CD14-positive monocyte (primary cell): ENCODE measurements around the gene KRTAP3-1. TPM values are rescaled to one million over a fixed set of nuclear protein-coding genes. Genes with fewer than 3 reads are reported as not detected.

Experiments
- DNase-seq, 3 donors: peaks; one replicate each; pipeline ENCODE4 v3.0.0-alpha.2; 2011 to 2022
- H2AFZ ChIP-seq: 2 replicates; pipeline ENCODE4 v1.6.0; 2012; ENCODE audit warnings: mild to moderate bottlenecking, low read depth, low read length, inconsistent platforms; ENCODE audit not compliant: insufficient read depth, poor library complexity, severe bottlenecking
- H3K27ac ChIP-seq, 2 donors: 1 replicate in 1 of 2; 2 replicates in 1 of 2; pipeline ENCODE4 v1.5.1; 2012 to 2013; ENCODE audit warnings: low read length in 2 of 2, control low read depth in 1 of 2, inconsistent platforms in 1 of 2, low read depth in 1 of 2, mild to moderate bottlenecking in 1 of 2
- H3K27me3 ChIP-seq, 2 donors: one replicate each; pipeline versions ENCODE4 v1.6.0 to v1.6.1; 2011 to 2013; ENCODE audit warnings: low read length in 2 of 2; ENCODE audit not compliant: control insufficient read depth in 2 of 2, insufficient read depth in 2 of 2
- H3K36me3 ChIP-seq, 2 donors: replicated peaks in 1 of 2; 1 replicate in 1 of 2; 2 replicates in 1 of 2; pipeline versions ENCODE4 v1.5.1 to v1.6.1; 2012 to 2013; ENCODE audit warnings: low read length in 2 of 2, control low read depth in 1 of 2, inconsistent platforms in 1 of 2, mild to moderate bottlenecking in 1 of 2; ENCODE audit not compliant: insufficient read depth in 2 of 2, control insufficient read depth in 1 of 2
- H3K4me1 ChIP-seq, 2 donors: 1 replicate in 1 of 2; 2 replicates in 1 of 2; pipeline versions ENCODE4 v1.5.1 to v1.6.1; 2012 to 2013; ENCODE audit warnings: low read length in 2 of 2, control low read depth in 1 of 2, inconsistent platforms in 1 of 2, mild to moderate bottlenecking in 1 of 2, moderate library complexity in 1 of 2; ENCODE audit not compliant: insufficient read depth in 2 of 2, control insufficient read depth in 1 of 2
- H3K4me2 ChIP-seq: replicated peaks from 2 replicates; pipeline ENCODE3; 2012; ENCODE audit warnings: low read length, moderate library complexity, mild to moderate bottlenecking; ENCODE audit not compliant: poor library complexity, severe bottlenecking; ENCODE audit errors: extremely low read depth
- H3K4me3 ChIP-seq, 3 experiments: fragments of 200-600 bp in 1 of 3; sonication (generic) in 1 of 3; replicated peaks in 1 of 3; 1 replicate in 2 of 3; 2 replicates in 1 of 3; pipeline ENCODE4 v1.5.1; 2011 to 2013; ENCODE audit warnings: low read length in 3 of 3, mild to moderate bottlenecking in 3 of 3, control low read depth in 2 of 3, low read depth in 2 of 3, inconsistent platforms in 1 of 3, moderate library complexity in 1 of 3
- H3K79me2 ChIP-seq: 2 replicates; pipeline ENCODE4 v1.6.0; 2012; ENCODE audit warnings: mild to moderate bottlenecking, control low read depth, inconsistent platforms, low read length, moderate library complexity; ENCODE audit not compliant: insufficient read depth
- H3K9ac ChIP-seq: 2 replicates; pipeline ENCODE4 v1.6.0; 2017; ENCODE audit warnings: low read length, mild to moderate bottlenecking; ENCODE audit not compliant: insufficient read depth, poor library complexity, severe bottlenecking
- H3K9me3 ChIP-seq, 2 donors: replicated peaks in 1 of 2; 1 replicate in 1 of 2; 2 replicates in 1 of 2; pipeline versions ENCODE4 v1.5.1 to v1.6.1; 2012 to 2013; ENCODE audit warnings: low read length in 2 of 2, control low read depth in 1 of 2; ENCODE audit not compliant: control insufficient read depth in 1 of 2, insufficient read depth in 1 of 2
- H4K20me1 ChIP-seq: 2 replicates; pipeline ENCODE4 v1.6.0; 2012; ENCODE audit warnings: mild to moderate bottlenecking, low read length, control low read depth, moderate library complexity; ENCODE audit not compliant: insufficient read depth
- H3K27ac Mint-ChIP-seq, 7 donors: one replicate each; pipeline ENCODE4 v1.8.0; 2020; ENCODE audit warnings: mild to moderate bottlenecking in 7 of 7, mixed read lengths in 7 of 7, moderate library complexity in 6 of 7, inconsistent platforms in 2 of 7
- H3K27me3 Mint-ChIP-seq, 3 donors: one replicate each; pipeline ENCODE4 v1.8.0; 2021 to 2022; ENCODE audit warnings: low read depth in 3 of 3, mild to moderate bottlenecking in 3 of 3, mixed read lengths in 3 of 3, moderate library complexity in 3 of 3, inconsistent platforms in 1 of 3
- H3K36me3 Mint-ChIP-seq, 2 donors: one replicate each; pipeline ENCODE4 v1.8.0; 2020; ENCODE audit warnings: mixed read lengths in 2 of 2, inconsistent platforms in 1 of 2, mild to moderate bottlenecking in 1 of 2
- H3K4me1 Mint-ChIP-seq: one replicate; pipeline ENCODE4 v1.8.0; 2020; ENCODE audit warnings: mild to moderate bottlenecking, mixed read lengths
- H3K4me3 Mint-ChIP-seq, 2 donors: one replicate each; pipeline ENCODE4 v1.8.0; 2020; ENCODE audit warnings: mild to moderate bottlenecking in 2 of 2, mixed read lengths in 2 of 2, moderate library complexity in 1 of 2
- H3K9me3 Mint-ChIP-seq, 7 donors: one replicate each; pipeline ENCODE4 v1.8.0; 2020 to 2022; ENCODE audit warnings: mixed read lengths in 7 of 7, mild to moderate bottlenecking in 6 of 7, moderate library complexity in 6 of 7, inconsistent platforms in 2 of 7
- CTCF ChIP-seq: fragments of 200-600 bp; IDR thresholded peaks from one replicate; pipeline ENCODE4 v1.8.0; 2022; ENCODE audit warnings: antibody characterized with exemption, mild to moderate bottlenecking
- WGBS: methylation state at CpG from one replicate; pipeline ENCODE4 v1.1.5; 2013; ENCODE audit warnings: missing lambda C conversion rate; ENCODE audit not compliant: insufficient coverage; 5-methylcytosine and 5-hydroxymethylcytosine counted together
- intact Hi-C, 2 donors: fragments of 100-400 bp; cut with micrococcal nuclease; formaldehyde crosslinking; loops; one replicate each; pipeline versions ENCODE4 v1.15.0 to v1.15.1; 2023
- polyA plus RNA-seq, 3 donors: library from polyadenylated mRNA; depleted of rRNA in 1 of 3; unstranded in 2 of 3; stranded (reverse) in 1 of 3; fragments of 300-500 nt in 2 of 3; fragments of >200 nt in 1 of 3; fragmentation: Illumina TruSeq in 2 of 3; gene quantifications; 1 replicate in 2 of 3; 2 replicates in 1 of 3; pipeline ENCODE4 v1.2.3, GENCODE V29; 2012 to 2021

Gene KRTAP3-1
- polyA plus RNA-seq, 3 donors = not detected

GRCh38 chr17:41013606-41014005, 4.7 kb upstream of the KRTAP3-1 start:
- no peaks in the 10 kb centered on the region for H3K36me3 Mint-ChIP-seq
- H3K4me2 ChIP-seq = no peak overlapping the region
- H4K20me1 ChIP-seq = no peaks in the 10 kb centered on the region
- H3K79me2 ChIP-seq = no peaks in the 10 kb centered on the region
- H3K9me3 ChIP-seq = no peaks in the 10 kb centered on the region
- H3K4me1 Mint-ChIP-seq = no peaks in the 10 kb centered on the region
- intact Hi-C loops = no loop called here
- DNase-seq = no peak
- no peak overlapping the region for H3K27ac Mint-ChIP-seq
- TF ChIP-seq CTCF = no peak
- 88% methylated on average over 1 of the region's 1 CpG for WGBS
- no peaks in the 10 kb centered on the region for H3K4me1 ChIP-seq
- H3K9ac ChIP-seq = no peak overlapping the region
- no peak overlapping the region for H3K4me3 ChIP-seq
- H3K27ac ChIP-seq = no peak overlapping the region
- H2AFZ ChIP-seq = no peak overlapping the region
- no peaks in the 10 kb centered on the region for H3K27me3 ChIP-seq
- H3K9me3 Mint-ChIP-seq = peaks cover 0 to 2% (median 0%) of the 10 kb centered on the region in 7 donors
- H3K36me3 ChIP-seq = no peaks in the 10 kb centered on the region
- H3K27me3 Mint-ChIP-seq = peaks cover 0 to 3% (median 2%) of the 10 kb centered on the region in 3 donors
- H3K4me3 Mint-ChIP-seq = no peak overlapping the region

GRCh38 chr17:41013181-41013580, 4.3 kb upstream of the KRTAP3-1 start:
- TF ChIP-seq CTCF = no peak
- H2AFZ ChIP-seq = no peak overlapping the region
- H3K79me2 ChIP-seq = no peaks in the 10 kb centered on the region
- intact Hi-C loops = no loop called here
- no peaks in the 10 kb centered on the region for H4K20me1 ChIP-seq
- Mint-ChIP-seq H3K27me3 (peaks cover 0 to 3% (median 3%) of the 10 kb centered on the region in 3 donors), H3K4me3 (no peak overlapping the region), H3K9me3 (peaks cover 0 to 2% (median 0%) of the 10 kb centered on the region in 7 donors), H3K36me3 (no peaks in the 10 kb centered on the region), H3K4me1 (no peaks in the 10 kb centered on the region), H3K27ac (no peak overlapping the region)
- DNase-seq = no peak
- no peak overlapping the region for H3K27ac ChIP-seq
- no peak overlapping the region for H3K9ac ChIP-seq
- H3K9me3 ChIP-seq = no peaks in the 10 kb centered on the region
- H3K27me3 ChIP-seq = no peaks in the 10 kb centered on the region
- no peak overlapping the region for H3K4me2 ChIP-seq
- no peaks in the 10 kb centered on the region for H3K4me1 ChIP-seq
- H3K36me3 ChIP-seq = no peaks in the 10 kb centered on the region
- WGBS = no CpG with 5 or more reads among the region's 3 CpGs
- no peak overlapping the region for H3K4me3 ChIP-seq
